WTC11 (cell line): Measurements from ENCODE around the gene CDC16.

Source experiments
- ATF3 ChIP-seq: sonication (generic); formaldehyde crosslinking; conservative IDR thresholded peaks from 2 replicates; pipeline ENCODE4 v1.8.1; 2022; ENCODE audit warnings: mild to moderate bottlenecking, missing genetic modification reagents
- CTCF ChIP-seq: fragments of 200-600 bp; IDR thresholded peaks from 2 replicates; pipeline ENCODE4 v1.8.0; 2022; ENCODE audit warnings: antibody characterized with exemption
- E2F5 ChIP-seq: sonication (generic); formaldehyde crosslinking; IDR thresholded peaks from 2 replicates; pipeline ENCODE4 v1.8.1; 2022; ENCODE audit warnings: mild to moderate bottlenecking, moderate library complexity, missing genetic modification reagents
- FOXJ3 ChIP-seq: sonication (generic); formaldehyde crosslinking; IDR thresholded peaks from 2 replicates; pipeline ENCODE4 v1.9.0; 2021; ENCODE audit warnings: missing genetic modification reagents, mild to moderate bottlenecking, borderline replicate concordance
- FOXK1 ChIP-seq: sonication (generic); formaldehyde crosslinking; IDR thresholded peaks from 2 replicates; pipeline ENCODE4 v1.8.0; 2022; ENCODE audit warnings: mild to moderate bottlenecking, moderate library complexity, missing genetic modification reagents
- RELA ChIP-seq: sonication (generic); formaldehyde crosslinking; IDR thresholded peaks from 2 replicates; pipeline ENCODE4 v1.8.1; 2022; ENCODE audit warnings: missing genetic modification reagents, mild to moderate bottlenecking, borderline replicate concordance
- TEAD4 ChIP-seq: sonication (generic); formaldehyde crosslinking; IDR thresholded peaks from 2 replicates; pipeline ENCODE4 v1.8.0; 2022; ENCODE audit warnings: mild to moderate bottlenecking, missing genetic modification reagents
- USF2 ChIP-seq: sonication (generic); formaldehyde crosslinking; IDR thresholded peaks from 2 replicates; pipeline ENCODE4 v1.8.1; 2023; ENCODE audit warnings: mild to moderate bottlenecking, missing genetic modification reagents, moderate library complexity
- ZNF263 ChIP-seq: sonication (generic); formaldehyde crosslinking; IDR thresholded peaks from 2 replicates; pipeline ENCODE4 v1.8.1; 2022; ENCODE audit warnings: low read depth, mild to moderate bottlenecking, moderate library complexity, missing genetic modification reagents
- ZNF671 ChIP-seq: fragments of 250-450 bp; sonication (Bioruptor Pico); IDR thresholded peaks from 2 replicates; pipeline ENCODE4 v1.8.0; 2021; ENCODE audit warnings: mild to moderate bottlenecking
- TF ChIP-seq, protein P1 (sequence below): sonication (generic); formaldehyde crosslinking; IDR thresholded peaks from 2 replicates; pipeline ENCODE4 v1.8.1; 2023; ENCODE audit warnings: mild to moderate bottlenecking, missing genetic modification reagents, borderline replicate concordance
- TF ChIP-seq, protein P2 (sequence below): fragments of 250-450 bp; sonication (Bioruptor Pico); conservative IDR thresholded peaks from 2 replicates; pipeline ENCODE4 v1.9.0; 2021; ENCODE audit warnings: mild to moderate bottlenecking

DNA sequence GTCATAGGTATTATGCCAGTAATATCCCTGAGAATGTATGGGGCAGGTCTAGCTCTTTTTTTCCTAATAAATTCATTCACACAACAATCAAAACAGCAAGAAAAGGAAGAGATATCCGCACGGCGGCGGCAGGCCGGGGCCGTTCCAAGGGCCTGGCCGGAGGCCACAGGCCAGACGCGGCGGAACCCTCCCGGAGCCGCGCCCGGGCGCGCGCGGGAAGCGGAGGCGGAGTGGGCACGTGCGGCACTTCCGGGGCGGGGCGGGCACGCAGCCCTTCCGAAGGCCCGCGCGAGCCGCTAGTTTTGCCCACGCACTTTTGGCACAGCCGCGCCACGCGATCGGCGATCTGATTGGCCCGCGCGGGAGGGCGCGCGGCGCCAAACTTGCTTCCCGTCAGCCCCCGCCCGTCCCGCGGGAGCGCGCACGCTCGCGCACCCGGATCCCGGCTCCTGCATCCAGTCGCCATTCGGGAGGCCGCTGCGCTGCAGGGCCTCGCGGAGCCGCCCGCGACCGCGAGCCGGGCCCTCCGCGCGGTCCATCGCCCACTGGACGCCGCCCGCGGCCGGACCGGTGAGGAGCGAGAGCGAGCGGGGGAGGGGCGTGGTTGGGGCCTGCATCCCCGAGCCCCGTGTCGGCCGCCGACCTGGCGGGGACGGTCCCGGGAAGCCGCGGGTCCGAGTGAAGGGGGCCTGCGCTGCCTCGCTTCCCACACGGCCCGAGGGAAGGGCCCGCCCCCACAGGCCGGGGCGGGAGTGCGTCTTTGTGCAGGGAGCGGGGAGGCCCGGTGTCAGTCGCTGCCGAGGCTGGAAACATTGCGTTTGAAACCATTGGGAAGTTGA lies 79.6 kb downstream of the CDC16 start, which contains the start of gene CHAMP1:
- TF ChIP-seq ATF3 (no peak), E2F5 (peak; percentile 98), FOXK1 (CRISPR knock-in tag) (peak; percentile 68; the same call in 1 of the 2 replicates), TEAD4 (CRISPR knock-in tag) (no peak), CTCF (no peak), ZNF263 (CRISPR knock-in tag) (peak; percentile 66; the same call in 1 of the 2 replicates), ZNF671 (CRISPR knock-in tag) (no peak), USF2 (CRISPR knock-in tag) (peak; percentile 82), FOXJ3 (CRISPR knock-in tag) (no peak), RELA (CRISPR knock-in tag) (peak; percentile 33; the same call in 1 of the 2 replicates)
- TF ChIP-seq, protein P1, sequence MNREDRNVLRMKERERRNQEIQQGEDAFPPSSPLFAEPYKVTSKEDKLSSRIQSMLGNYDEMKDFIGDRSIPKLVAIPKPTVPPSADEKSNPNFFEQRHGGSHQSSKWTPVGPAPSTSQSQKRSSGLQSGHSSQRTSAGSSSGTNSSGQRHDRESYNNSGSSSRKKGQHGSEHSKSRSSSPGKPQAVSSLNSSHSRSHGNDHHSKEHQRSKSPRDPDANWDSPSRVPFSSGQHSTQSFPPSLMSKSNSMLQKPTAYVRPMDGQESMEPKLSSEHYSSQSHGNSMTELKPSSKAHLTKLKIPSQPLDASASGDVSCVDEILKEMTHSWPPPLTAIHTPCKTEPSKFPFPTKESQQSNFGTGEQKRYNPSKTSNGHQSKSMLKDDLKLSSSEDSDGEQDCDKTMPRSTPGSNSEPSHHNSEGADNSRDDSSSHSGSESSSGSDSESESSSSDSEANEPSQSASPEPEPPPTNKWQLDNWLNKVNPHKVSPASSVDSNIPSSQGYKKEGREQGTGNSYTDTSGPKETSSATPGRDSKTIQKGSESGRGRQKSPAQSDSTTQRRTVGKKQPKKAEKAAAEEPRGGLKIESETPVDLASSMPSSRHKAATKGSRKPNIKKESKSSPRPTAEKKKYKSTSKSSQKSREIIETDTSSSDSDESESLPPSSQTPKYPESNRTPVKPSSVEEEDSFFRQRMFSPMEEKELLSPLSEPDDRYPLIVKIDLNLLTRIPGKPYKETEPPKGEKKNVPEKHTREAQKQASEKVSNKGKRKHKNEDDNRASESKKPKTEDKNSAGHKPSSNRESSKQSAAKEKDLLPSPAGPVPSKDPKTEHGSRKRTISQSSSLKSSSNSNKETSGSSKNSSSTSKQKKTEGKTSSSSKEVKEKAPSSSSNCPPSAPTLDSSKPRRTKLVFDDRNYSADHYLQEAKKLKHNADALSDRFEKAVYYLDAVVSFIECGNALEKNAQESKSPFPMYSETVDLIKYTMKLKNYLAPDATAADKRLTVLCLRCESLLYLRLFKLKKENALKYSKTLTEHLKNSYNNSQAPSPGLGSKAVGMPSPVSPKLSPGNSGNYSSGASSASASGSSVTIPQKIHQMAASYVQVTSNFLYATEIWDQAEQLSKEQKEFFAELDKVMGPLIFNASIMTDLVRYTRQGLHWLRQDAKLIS (CRISPR knock-in tag): no peak
- TF ChIP-seq, protein P2, sequence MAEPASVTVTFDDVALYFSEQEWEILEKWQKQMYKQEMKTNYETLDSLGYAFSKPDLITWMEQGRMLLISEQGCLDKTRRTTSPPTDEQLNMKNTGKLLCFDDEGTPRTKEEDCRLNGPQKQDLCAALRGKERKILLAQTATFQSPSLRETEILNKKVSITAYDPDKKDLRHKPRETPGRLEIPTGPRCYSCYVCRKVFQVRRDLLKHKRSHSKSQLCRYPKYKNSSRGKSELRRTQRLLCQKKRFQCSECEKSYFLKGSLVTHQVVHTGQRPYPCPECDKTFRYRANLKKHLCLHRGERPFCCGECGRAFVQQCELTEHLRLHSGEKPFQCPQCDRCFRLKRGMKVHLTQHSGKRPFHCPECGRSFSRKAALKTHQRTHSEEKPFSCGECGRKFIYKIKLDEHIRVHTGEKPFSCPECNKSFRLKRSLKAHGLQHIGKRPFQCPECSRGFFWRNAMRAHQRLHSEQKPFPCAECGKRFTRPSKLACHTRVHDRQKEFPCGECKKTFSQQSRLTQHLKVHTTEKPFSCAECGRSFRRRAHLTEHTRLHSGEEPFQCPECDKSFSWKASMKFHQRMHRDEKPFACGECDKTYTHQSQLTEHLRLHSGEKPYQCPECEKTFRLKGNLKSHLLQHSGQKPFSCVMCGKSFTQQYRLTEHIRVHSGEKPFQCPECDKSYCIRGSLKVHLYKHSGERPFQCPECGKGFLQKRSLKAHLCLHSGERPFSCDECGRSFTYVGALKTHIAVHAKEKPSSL (CRISPR knock-in tag): no peak
